Fibroblast of peridontal ligament (primary cell): Measurements from ENCODE around the gene LIF.

ENCODE experiments used
- DNase-seq: peaks from one replicate; pipeline ENCODE4 v3.0.0-alpha.2; 2010; ENCODE audit errors: extremely low read depth

Gene LIF

DNA sequence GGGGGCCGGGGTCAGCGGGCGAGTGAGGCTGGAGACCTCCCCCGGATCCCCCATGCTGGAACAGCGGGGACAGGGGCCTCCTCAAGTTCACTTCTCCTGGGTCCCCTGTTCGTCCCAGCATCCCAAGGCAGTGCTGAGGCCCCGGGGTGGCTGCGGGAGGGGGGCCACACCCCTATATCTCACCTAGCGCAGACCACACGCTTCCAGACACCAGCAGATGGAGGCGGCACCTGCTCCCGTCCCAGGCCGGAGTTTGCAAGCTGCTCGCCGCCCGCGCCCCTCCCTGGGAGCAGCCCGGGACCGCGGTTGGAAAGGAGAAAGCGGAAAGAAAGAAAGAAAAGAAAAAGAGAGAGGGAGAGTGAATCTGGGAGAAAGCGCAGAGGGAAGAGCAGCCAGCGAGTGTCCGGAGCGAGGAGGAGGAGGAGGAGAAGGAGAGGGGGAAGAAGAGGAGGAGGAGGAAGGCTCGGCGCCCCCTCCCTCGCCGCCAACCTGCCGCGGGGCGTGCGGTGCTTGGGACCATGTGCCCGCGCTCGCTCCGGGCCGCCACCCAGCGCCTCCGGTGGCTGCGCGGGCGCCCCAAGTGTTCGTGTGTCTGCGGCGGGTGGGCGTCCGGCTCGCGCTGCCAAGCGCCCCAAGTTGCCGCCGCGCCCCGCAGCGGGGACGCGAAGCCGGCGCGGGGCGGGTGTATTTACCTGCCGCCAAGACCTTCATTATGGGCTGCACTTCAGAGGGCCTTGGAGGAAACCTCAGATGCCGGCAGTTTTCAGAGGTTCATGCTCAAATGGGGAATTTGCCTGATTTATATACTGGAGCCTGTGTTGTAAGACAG is at the start of gene LIF:
Gene LIF (minus strand): TSS at position 775 of the 829 bp plus-strand sequence. CDS start 64 bp downstream, at position 711.
- peak; percentile 82 for DNase-seq

DNA sequence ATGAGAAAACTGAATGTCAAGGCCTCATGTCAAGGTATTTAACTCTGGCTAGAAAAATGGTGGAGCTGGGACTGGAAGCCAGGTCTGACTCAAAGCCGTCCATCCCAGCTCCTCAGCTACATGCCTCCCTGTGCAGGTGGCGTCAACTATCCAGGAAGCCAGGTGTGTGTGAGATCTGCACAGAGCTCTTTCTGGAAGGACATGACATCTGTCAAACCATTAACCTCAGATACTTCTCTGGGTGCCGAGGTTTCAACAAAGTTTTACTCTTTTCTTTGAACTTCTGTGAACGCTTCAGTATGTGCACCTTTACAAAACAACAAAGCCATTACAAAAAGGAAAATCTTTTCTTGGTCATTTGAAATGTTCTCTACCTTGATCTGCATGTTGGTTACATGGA is 49.8 kb upstream of the LIF start:
- no peak for DNase-seq

DNA sequence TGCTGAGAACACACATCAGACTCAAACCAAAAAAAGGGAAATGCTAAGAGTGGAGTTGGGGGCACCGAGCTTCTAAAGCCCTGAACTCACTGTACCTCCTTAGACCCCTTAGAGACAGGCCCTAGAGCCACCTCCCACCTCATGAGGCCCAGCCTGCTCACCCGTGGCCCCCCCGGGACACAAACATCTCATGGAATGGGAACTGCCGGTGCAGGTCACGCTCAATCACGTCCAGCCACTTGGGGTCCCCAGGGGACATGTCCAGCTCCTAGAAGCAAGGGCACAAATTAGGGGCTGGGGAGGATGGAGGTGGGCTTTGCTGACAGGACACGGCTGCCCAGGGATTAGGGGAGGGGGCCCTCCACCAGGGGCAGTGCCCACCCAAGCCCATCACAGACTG is 49.0 kb upstream of the LIF start:
- DNase-seq, result no peak

DNA sequence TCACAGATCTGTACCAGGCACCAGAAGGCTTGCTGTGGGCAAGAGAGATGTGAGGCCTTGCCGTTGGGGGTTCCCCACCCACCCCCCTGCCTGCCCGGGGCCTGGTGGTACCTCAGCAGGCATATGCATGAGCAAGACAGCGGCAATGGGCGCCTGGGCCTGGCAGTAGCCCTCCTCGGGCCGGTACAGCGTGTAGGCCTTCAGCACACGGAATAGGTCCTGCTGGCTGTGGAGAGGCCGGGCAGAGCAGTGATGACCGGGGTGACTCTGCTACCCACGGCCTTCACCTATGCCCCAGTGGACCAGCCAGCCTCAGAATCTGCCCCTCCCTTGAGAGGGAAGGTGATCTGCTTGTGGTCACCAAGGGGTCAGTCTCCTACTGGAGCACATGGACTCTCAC is 48.3 kb upstream of the LIF start:
- DNase-seq, result no peak

DNA sequence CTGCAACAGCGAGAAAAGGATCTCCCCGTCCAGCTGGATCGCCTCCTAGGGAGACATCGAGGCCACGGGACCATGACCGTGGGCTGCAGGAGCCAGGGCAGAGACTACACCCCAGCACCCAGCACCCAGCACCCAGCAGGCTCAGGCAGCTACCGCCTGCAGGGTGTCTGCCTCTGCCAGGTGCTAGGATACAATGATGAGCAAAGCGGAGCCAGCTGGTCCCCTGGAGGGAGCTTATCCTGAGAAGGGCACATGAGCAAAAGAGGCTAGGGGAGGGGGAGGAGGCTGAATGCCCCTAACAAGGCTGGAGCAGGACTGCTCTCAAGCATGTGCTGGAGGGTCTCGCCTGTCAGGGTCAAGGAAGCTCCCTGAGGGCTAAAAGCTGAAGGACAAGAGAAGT is 47.5 kb upstream of the LIF start:
- no peak for DNase-seq

DNA sequence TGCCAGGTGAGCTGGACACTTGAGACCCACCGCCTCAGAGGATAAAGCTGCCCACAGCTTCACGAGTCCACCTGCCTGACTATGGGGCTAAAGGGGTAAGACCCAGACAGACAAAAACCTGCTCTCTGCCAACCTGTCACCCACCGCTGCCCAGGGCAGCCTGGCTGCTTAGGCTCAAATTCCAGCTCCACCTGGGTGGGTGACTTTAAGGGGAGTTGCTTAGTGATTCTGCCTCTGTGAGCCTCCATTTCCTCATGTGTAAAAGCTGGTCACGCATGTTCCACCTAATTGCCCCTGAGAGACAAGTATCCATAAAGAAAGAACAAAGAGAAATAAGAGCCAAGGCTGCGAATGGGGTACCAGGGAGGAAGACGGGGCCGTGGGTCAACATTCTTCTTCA is 46.5 kb upstream of the LIF start:
- no peak for DNase-seq

DNA sequence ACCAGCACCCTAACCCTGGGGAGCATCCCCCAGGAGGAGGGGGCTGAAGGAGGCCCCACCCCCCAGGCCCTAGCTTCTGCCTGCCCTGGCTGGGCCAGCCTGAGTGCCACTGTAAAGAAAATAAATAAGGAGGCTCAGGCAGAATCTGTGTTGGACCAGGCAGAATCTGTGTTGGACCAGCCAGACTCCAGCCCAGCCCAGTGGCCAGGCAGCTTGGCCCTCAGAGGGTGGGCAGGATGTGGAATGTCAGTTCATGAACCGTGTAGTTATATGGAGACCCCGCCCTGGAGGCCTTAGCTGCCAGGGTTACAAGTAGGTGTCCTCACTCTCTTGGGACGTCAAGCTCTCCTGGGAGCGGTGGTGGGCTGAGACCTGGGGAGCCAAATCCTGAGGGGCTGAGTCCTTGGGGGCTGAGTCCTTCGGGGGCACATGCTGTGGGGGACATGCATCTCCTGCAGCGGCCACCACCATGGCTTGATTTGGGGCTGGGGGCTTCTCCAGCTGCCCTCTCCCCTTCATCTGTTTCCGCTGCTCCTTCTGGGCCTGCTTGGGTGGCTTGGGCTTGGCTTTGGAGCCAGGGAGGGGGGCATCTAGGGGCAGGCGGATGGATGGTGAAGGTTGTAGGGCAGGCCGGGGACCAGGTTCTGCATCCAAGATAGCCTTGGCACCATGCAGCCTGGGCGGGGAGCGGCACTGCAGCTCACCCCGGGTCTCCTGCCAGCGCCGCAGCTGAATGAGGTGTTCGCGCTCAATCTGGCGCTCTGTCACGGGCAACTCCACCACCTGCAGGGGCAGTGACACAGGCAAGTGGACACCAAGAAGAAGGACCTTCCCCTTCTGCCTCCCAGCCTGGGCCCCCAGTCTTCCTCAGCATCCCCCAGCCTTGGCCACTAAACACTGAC is 45.8 kb upstream of the LIF start:
- DNase-seq, result no peak

DNA sequence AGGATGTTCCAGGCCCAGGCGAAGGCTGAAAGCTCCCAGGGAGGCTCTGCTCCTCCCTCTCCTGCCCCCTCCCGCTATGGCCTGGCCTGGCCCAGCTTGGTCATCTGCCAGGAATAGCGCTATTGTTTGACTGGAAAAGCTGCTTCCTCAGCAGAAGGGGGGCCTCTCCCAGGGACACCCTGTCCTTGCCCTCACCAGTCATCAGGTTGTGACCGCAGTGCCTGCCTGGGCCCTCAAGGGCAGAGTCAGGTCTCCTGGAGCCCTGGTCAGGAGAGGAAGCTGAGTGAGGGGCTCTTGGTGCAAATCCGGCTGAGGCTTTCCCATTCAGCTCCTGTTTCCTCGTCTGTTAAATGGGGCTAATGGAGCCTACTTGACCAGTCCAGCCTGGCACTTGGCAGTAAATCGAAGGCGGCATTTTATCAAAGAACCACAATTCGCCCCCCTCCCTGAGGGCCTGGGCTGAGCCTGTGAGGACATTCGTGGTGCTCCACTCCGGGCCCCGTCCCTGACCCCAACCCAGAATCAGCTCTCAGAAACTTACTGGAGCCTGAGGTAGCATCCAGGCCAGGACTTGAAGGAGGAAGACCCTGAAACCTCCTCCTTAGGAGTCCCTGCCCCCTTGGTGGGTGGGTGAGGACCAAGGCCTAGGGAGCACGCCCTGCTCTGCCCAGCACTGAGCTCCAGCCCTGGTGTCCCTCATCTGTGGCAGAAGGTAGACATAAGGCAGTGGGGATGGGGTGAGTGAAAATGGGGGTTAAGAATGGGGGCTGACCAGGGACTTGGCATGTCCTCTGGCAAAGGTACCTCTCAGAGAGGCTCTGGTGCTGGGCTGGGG is 44.7 kb upstream of the LIF start:
- DNase-seq, result peak; percentile 41

DNA sequence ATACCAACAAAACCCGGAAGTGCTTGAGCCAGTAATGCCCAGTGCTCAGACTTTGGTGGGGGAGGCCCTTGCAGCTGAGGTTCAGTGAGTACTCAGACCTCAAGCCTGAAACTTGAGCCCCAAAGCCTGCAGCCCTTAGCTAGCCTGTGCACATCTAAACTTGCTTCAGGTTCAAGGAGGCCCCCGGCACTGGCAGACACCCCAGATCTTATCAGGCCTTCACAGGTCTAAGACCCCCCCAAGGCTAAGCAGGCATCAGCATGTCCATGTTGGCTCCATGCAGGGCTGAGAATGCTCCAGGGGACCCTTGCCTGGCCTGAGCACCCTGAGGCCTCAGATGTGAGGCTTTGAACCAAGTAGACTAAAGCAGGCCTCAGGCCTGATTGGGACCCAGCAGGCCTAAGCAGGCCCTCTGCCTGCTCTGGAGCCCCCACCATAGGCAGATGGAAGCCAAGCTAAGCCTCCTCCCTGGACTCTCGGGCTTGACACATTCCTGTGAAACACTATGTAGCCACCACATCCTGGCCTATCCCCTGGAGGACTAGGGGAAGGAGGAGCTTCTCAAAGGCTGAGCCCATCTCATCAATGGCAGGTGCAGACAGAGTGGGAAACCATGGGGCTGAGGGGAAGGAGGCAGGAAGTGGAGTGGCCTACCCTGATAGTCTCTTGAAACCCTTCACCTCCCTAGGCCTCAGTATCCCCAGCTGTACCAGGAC is 43.9 kb upstream of the LIF start:
- DNase-seq, result peak; percentile 30

DNA sequence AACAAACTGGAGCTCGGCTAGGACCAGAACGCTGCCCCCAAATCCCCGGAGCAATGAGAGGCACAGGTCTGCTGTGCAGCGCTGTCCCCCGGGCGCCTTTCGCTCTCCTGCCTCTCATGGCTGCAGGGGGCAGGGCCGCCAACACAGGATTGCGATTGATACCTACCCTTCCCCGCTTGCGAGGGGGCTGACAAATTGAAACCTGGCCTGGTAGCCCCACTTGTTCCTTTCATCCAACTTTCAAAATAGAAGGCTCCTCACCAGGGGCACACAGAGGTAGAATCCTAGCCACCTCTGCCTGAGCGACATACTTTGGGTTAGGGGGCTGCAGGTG is 43.4 kb upstream of the LIF start:
- DNase-seq, result no peak

DNA sequence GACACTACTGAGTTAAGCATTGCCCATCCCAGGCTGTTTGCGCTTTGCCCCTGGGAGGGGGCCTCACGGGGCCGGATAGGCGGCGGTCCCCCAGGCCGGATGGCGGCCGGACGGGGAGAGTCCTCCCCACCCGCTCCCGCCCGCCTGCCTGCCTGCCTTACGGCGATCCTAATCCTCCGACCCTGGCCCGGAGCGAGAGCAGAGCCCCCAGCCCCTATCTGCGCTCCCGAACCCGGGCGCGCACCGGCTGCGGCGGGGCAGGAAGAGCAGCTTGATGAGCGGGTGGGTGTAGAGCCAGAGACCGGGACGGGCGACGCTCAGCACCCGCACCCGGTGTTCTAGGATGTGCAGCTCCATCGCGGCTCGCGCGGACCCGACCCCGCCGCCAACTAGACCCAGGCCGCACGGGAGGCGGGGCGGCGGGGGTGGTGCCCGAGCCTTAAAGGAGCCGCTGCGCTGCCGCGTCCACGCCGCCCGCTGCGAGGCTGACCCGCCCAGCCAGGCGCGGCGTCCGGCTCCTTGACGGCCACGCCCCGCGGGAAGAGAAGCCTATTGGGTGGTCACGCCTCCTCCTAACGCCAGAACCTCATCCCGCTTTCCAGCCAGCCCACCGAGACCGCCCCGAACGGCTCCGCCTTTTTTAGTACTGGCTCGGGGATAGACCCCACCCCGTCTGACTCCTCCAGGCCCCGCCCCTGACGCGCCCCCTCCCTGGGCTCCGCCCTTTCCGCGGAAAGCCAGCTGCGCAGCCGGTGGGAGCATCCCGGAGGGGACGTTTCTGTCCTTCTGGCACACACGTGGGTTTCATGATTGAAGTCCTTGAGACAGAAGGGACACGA is 42.8 kb upstream of the LIF start, which contains the start of gene CASTOR1:
Gene CASTOR1 (minus strand): TSS at position 365 of the 839 bp plus-strand sequence. CDS start 8 bp downstream, at position 357.
- peak; percentile 96 for DNase-seq

DNA sequence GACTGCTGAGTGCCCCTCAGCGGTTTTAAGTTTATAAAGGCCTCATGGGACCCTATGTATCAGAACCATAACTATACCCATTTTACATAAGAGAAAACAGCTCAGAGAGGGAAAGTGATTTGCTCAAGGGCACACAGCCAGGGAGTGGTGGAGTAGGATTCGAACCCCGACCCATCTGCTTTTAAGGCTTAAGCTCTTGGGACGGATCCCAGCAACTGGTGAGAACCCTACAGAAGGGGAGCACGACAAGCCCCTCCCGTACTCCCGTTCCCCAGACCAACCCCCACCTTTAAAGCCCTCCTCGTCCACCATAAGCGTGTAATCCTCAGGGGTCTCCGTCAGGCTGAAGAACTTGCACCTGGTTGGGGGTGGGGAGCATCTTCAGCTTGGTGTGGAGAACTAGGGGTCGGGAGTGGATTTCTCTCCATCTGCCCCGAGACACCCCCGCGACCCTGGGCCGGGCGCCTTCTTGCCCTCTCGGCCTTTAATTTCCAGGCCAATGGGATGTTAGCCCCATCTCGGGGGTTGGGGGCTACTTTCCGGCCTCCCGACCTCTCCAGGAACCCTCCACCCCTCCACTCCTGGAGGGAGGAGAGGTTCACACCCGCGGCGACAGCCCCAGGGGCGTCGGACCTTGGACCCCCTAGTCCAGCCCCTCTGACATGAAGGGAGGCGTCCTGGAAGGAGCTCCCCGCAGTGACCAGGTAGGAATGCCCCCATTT is 42.0 kb upstream of the LIF start:
- no peak for DNase-seq

DNA sequence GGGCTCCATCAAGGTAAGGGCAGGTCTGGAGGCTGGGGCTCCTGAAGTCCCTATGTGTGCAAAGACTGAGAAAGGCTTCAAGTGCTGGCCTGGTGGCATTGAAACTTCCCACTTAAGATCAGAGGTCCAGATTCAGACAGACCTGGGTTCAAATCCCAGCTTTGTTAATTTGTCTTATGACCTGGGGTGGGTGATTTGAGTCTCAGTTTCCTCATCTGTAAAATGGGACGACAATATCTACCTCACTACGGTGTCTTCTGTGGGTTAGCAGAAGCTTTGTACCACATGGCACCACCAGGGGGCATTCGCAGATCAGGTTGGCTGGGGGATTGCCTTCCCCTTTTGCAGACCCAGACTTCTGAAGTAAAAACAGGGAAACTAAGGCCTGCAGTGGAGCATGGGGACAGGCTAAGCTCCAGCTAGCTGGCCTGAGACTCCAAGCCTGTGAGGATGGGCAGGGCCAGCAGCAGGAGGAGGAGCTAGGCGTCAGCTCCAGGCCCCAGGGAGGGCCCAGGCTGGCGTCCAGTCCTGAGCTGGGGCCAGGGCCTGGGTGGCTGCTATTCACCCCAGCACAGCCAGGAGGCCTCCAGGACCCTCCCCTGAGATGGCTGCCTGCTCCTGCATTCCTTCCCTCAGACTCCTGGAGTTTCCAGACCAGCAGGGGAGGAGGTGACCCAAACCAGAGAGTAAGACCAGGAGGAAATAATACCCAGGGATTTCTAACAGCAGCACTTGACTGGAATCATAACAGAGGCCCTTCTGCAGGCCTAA is 41.3 kb upstream of the LIF start:
- DNase-seq, result peak; percentile 92

DNA sequence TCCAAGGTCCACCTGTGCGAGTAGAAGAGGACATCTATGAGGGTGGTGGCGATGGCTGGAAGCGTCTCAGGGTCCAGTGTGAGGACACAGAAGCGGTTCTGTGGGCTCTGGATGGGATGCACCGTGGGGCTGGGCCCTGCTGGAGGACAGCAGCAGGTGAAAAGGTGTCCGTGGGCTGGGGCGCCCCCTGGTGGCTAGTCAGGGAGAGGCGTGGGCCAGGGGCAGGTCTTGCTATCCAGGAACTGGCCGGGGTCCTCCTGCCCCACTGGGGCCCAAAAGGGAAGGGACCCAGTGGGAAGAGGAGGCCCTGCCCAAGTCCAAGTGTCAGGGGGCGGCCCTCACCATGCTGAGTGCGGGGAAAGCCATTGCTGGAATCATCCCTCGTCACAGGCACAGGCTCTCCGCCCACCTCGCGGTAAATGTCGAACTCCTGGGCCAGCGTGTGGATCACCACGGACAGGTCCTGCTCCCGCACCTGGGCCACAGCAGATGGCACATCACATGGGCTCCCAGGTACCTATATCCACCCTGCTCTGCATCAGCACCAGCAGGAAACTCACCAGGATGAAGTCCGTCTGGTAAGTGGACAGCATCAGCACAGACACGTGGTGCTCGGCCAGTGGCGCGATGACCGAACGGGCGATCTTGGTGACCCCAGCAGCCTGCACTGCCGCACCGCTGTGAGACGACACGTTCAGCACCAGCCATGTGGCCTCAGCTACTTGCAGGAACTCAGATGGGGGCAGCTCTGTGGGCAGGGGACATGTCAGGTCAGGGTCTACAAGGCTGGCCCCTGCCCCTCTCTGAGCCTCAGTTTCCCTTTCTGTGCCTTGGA is 40.5 kb upstream of the LIF start:
- no peak for DNase-seq

DNA sequence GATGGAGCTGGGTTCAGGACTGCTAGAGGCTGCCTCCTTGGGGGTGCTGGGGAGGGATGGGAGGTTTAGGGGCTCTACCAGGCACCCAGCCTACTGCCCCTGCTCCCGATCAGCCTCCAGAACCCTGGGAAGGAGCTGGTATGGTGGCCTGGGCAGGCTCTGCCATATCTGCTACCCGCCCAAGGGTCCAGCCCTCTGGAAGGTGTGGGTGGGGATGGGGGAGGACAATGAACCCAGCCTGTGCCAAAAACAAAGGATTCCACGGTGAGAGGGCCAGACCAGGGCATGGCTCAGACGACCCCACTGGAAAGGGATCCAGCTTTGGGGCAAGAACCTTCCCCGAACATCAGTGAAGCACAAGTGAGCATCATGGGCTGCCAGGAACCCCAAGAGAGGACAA is 39.8 kb upstream of the LIF start:
- no peak for DNase-seq

DNA sequence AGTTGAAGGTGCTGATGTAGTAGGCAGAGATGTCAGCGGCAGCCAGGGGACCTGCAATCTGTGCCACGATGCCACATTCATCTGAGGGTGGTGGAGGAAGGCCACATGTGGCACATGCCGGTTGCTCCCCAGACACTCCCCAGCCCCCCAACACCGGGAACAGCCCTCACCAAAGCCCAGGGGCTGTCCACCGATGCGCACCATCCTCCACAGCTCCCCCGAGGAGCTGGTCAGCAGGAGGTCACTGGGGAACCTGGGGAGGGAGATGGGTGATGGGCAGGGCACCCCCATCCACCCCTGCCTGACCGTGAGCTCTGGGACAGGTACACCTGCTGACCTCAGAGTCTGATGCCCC is 39.3 kb upstream of the LIF start:
- no peak for DNase-seq

DNA sequence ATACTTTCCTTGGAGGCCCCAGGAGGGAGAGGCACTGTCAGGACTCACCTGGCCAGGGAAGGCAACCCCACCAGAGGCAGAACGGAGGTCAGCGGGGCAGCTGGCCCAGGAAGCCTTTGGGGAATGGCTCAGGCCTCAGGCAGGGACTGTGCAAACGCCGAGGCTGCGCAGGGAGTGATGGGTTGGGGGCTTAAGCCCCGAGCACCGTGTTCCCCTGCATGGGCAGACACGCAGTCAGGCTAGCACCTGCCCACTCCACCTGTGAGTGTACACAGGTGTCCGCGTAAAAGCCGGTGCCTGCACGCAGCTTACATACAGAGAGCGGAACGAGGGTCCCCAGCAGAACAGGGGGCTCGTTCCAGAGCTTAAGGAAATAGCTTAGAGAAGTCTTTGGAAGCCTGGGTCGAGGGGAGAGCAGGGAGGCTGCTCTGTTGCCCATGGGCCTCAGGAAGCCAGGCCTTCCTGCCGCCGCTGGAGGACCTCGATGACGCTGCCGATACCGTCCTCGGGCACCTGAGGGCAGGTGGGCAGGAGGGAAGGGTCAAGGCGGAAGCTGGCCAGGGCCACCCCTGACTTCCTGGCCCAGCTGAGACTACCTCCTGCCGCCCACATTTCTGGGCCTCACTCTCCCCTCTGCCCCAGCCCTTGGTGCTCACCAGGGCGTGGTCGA is 38.8 kb upstream of the LIF start:
- no peak for DNase-seq

DNA sequence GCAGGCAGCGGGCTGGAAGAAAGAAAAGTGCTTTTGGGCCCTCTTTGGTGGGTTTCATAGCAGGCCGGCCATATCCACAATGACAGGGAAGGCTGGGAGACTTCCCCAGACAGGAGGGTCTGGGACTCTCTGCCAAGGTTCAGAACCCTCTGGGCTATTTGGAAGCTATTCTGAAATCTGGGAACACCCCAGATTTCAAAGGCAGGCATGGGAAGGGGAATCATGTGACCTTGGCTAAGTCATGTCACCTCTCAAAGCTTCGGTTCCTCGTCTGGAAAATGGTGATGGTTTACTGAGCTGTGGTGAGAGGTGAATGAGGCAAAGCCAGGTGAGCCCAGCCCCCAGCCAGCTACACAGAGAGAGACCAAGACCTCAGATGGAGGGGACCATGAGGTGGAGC is 38.1 kb upstream of the LIF start:
- no peak for DNase-seq
